ENCODE results near the gene OTOP1.

OTOP1 gene

GRCh38 chr4:4226606-4227438, at the start of gene OTOP1:
Gene OTOP1, minus strand, starts transcription at chr4:4226929. Its CDS starts 65 bp downstream, at chr4:4226864.
- Histone ChIP-seq H3K27ac (no peak within 1 kb of the TSS), H3K4me1 (no peaks in the 10 kb centered on the region), H3K9me3 (ENCODE audit: control insufficient read depth, low read length) (no peaks in the 10 kb centered on the region), H3K36me3 (ENCODE audit: control insufficient read depth, insufficient read depth, low read length) (no peaks in the 10 kb centered on the region), H3K4me3 (ENCODE audit: low read depth, low read length) (no peak within 1 kb of the TSS), H3K27me3 (ENCODE audit: control insufficient read depth, insufficient read depth, low read length) (no peaks in the 10 kb centered on the region), H3K79me2 (no peaks in the 10 kb centered on the region), H3K4me2 (ENCODE audit: low read length) (no peak within 1 kb of the TSS), H3K9ac (no peak within 1 kb of the TSS), H2AFZ (no peak within 1 kb of the TSS)
- TF ChIP-seq, protein P1, sequence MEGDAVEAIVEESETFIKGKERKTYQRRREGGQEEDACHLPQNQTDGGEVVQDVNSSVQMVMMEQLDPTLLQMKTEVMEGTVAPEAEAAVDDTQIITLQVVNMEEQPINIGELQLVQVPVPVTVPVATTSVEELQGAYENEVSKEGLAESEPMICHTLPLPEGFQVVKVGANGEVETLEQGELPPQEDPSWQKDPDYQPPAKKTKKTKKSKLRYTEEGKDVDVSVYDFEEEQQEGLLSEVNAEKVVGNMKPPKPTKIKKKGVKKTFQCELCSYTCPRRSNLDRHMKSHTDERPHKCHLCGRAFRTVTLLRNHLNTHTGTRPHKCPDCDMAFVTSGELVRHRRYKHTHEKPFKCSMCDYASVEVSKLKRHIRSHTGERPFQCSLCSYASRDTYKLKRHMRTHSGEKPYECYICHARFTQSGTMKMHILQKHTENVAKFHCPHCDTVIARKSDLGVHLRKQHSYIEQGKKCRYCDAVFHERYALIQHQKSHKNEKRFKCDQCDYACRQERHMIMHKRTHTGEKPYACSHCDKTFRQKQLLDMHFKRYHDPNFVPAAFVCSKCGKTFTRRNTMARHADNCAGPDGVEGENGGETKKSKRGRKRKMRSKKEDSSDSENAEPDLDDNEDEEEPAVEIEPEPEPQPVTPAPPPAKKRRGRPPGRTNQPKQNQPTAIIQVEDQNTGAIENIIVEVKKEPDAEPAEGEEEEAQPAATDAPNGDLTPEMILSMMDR (IDR thresholded peaks at IDR 0.05): no peak

- Histone ChIP-seq H3K4me2 (ENCODE audit: low read length) (no peak overlapping the region), H3K4me1 (no peaks in the 10 kb centered on the region), H3K9me3 (ENCODE audit: control insufficient read depth, low read length) (no peaks in the 10 kb centered on the region), H3K9ac (no peak overlapping the region), H3K36me3 (ENCODE audit: control insufficient read depth, insufficient read depth, low read length) (no peaks in the 10 kb centered on the region), H3K27me3 (ENCODE audit: control insufficient read depth, insufficient read depth, low read length) (no peaks in the 10 kb centered on the region), H3K79me2 (no peaks in the 10 kb centered on the region), H3K27ac (no peak overlapping the region), H2AFZ (no peak overlapping the region), H3K4me3 (ENCODE audit: low read depth, low read length) (no peak overlapping the region)
- TF ChIP-seq, protein P1 (IDR thresholded peaks at IDR 0.05): no peak
Observed at GRCh38 chr4:4274226-4274625, 47.5 kb upstream of the OTOP1 start.

GRCh38 chr4:4271912-4272311, 45.2 kb upstream of the OTOP1 start:
- TF ChIP-seq, protein P1 (IDR thresholded peaks at IDR 0.05): no peak
- no peak overlapping the region for H3K9ac ChIP-seq
- H3K9me3 ChIP-seq (ENCODE audit: control insufficient read depth, low read length): no peaks in the 10 kb centered on the region
- no peaks in the 10 kb centered on the region for H3K36me3 ChIP-seq (ENCODE audit: control insufficient read depth, insufficient read depth, low read length)
- H3K27ac ChIP-seq: no peak overlapping the region
- H3K4me3 ChIP-seq (ENCODE audit: low read depth, low read length): no peak overlapping the region
- no peak overlapping the region for H3K4me2 ChIP-seq (ENCODE audit: low read length)
- no peaks in the 10 kb centered on the region for H3K79me2 ChIP-seq
- no peak overlapping the region for H2AFZ ChIP-seq
- no peaks in the 10 kb centered on the region for H3K4me1 ChIP-seq
- H3K27me3 ChIP-seq (ENCODE audit: control insufficient read depth, insufficient read depth, low read length): no peaks in the 10 kb centered on the region

GRCh38 chr4:4270529-4270928, 43.8 kb upstream of the OTOP1 start:
- H3K4me3 ChIP-seq (ENCODE audit: low read depth, low read length): no peak overlapping the region
- no peaks in the 10 kb centered on the region for H3K9me3 ChIP-seq (ENCODE audit: control insufficient read depth, low read length)
- H3K9ac ChIP-seq: no peak overlapping the region
- H3K27ac ChIP-seq: no peak overlapping the region
- H3K36me3 ChIP-seq (ENCODE audit: control insufficient read depth, insufficient read depth, low read length): no peaks in the 10 kb centered on the region
- TF ChIP-seq, protein P1 (IDR thresholded peaks at IDR 0.05): no peak
- no peaks in the 10 kb centered on the region for H3K4me1 ChIP-seq
- no peak overlapping the region for H3K4me2 ChIP-seq (ENCODE audit: low read length)
- H3K27me3 ChIP-seq (ENCODE audit: control insufficient read depth, insufficient read depth, low read length): no peaks in the 10 kb centered on the region
- H3K79me2 ChIP-seq: no peaks in the 10 kb centered on the region
- no peak overlapping the region for H2AFZ ChIP-seq

DNA sequence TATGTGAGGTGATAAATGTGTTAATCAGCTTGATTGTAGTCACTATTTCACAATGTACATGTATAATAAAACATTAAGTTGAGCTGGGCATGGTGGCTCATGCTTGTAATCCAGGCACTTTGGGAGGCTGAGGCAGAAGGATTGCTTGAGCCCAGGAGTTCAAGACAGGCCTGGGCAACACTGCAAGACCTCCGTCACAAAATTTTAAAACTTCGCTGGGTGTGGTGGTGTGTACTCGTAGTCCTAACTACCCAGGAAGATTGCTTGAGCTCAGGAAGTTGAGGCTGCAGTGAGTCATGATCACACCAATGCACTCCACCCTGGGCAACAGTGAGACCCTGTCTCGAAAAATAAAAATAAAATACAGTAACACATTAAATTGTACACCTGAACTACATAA, 43.1 kb upstream of the OTOP1 start:
- H3K4me2 ChIP-seq (ENCODE audit: low read length): no peak overlapping the region
- no peaks in the 10 kb centered on the region for H3K27me3 ChIP-seq (ENCODE audit: control insufficient read depth, insufficient read depth, low read length)
- no peak overlapping the region for H3K9ac ChIP-seq
- H3K27ac ChIP-seq: no peak overlapping the region
- no peak overlapping the region for H2AFZ ChIP-seq
- no peaks in the 10 kb centered on the region for H3K36me3 ChIP-seq (ENCODE audit: control insufficient read depth, insufficient read depth, low read length)
- H3K79me2 ChIP-seq: no peaks in the 10 kb centered on the region
- H3K4me3 ChIP-seq (ENCODE audit: low read depth, low read length): no peak overlapping the region
- TF ChIP-seq, protein P1 (IDR thresholded peaks at IDR 0.05): no peak
- no peaks in the 10 kb centered on the region for H3K9me3 ChIP-seq (ENCODE audit: control insufficient read depth, low read length)
- H3K4me1 ChIP-seq: no peaks in the 10 kb centered on the region

Measured in parathyroid adenoma (tissue), 2 donors.